Measurements from ENCODE around the gene CS. TPM values are rescaled to one million over a fixed set of nuclear protein-coding genes. Genes with fewer than 3 reads are reported as not detected.

The CS gene
- total and polyA plus RNA-seq, 9 donors: 48.9 to 237 (median 137) TPM

DNA sequence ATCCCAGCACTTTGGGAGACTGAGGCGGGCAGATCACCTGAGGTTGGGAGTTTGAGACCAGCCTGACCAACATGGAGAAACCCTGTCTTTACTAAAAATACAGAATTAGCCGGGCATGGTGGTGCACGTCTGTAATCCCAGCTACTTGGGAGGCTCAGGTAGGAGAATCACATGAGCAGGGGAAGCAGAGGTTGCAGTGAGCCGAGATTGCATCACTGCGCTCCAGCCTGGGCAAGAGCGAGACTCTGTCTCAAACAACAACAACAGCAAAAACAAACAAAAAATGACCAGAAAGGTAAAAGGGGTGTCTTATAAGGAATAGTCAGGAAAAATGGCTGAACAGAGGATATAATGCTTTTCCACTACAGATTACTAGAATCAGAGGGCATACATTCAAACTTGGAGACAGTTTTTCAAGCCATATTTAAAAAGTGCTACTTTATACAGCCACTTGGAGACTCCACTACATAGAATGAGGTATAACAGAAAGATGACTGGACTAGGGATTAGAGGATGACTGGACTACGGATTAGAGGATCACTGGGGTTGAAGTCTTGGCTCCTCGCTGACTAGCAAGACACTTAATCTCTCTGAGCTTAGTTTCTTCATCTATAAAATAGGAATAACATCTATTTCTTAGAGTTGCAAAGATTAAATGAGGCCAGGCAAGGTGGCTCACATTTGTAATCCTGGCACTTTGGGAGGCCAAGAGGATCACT lies 4.9 kb upstream of the CS start:
- H3K9me3 ChIP-seq: no peaks in the 10 kb centered on the region
- intact Hi-C loops (cut with DNase I): no loop called here
- H3K4me3 ChIP-seq: no peak overlapping the region
- peaks cover 6% of the 10 kb centered on the region for H3K4me1 ChIP-seq (ENCODE audit: insufficient read depth)
- no peaks in the 10 kb centered on the region for H3K27me3 ChIP-seq
- WGBS, 3 donors: 88 to 95% (median 89%) methylated on average over 8 of the region's 8 CpGs
- TF ChIP-seq EP300 (IDR thresholded peaks at IDR 0.05) (no peak), POLR2A (IDR thresholded peaks at IDR 0.05) (no peak)
- TF ChIP-seq, protein P1, sequence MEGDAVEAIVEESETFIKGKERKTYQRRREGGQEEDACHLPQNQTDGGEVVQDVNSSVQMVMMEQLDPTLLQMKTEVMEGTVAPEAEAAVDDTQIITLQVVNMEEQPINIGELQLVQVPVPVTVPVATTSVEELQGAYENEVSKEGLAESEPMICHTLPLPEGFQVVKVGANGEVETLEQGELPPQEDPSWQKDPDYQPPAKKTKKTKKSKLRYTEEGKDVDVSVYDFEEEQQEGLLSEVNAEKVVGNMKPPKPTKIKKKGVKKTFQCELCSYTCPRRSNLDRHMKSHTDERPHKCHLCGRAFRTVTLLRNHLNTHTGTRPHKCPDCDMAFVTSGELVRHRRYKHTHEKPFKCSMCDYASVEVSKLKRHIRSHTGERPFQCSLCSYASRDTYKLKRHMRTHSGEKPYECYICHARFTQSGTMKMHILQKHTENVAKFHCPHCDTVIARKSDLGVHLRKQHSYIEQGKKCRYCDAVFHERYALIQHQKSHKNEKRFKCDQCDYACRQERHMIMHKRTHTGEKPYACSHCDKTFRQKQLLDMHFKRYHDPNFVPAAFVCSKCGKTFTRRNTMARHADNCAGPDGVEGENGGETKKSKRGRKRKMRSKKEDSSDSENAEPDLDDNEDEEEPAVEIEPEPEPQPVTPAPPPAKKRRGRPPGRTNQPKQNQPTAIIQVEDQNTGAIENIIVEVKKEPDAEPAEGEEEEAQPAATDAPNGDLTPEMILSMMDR (IDR thresholded peaks at IDR 0.05): no peak
- no peak for DNase-seq
- no peaks in the 10 kb centered on the region for H3K36me3 ChIP-seq
- H3K27ac ChIP-seq: no peak overlapping the region

DNA sequence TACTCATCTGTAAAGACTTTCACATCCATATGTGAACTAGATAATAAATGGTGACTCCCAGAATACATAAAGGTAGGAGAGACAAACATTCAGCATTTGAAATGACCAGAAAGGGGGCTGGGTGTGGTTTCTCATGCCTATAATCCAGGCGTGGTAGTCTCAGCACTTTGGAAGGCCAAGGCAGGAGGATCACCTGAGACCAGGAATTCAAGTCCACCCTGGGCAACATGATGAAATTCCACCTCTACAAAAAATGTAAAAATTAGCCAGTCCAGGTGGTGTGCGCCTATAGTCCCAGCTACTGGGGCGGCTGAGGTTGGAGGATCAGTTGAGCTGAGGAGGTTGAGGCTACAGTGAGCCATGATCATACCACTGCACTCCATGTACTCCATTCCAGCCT lies 4.1 kb upstream of the CS start:
- WGBS, 3 donors: 91 to 95% (median 93%) methylated on average over 3 of the region's 3 CpGs
- Histone ChIP-seq H3K27ac (no peak overlapping the region), H3K9me3 (no peaks in the 10 kb centered on the region), H3K4me1 (ENCODE audit: insufficient read depth) (peaks cover 6% of the 10 kb centered on the region), H3K36me3 (no peaks in the 10 kb centered on the region), H3K27me3 (no peaks in the 10 kb centered on the region), H3K4me3 (no peak overlapping the region)
- intact Hi-C loops (cut with DNase I): no loop called here
- TF ChIP-seq POLR2A (IDR thresholded peaks at IDR 0.05) (no peak), EP300 (IDR thresholded peaks at IDR 0.05) (no peak)
- TF ChIP-seq, protein P1 (IDR thresholded peaks at IDR 0.05): no peak
- no peak for DNase-seq

DNA sequence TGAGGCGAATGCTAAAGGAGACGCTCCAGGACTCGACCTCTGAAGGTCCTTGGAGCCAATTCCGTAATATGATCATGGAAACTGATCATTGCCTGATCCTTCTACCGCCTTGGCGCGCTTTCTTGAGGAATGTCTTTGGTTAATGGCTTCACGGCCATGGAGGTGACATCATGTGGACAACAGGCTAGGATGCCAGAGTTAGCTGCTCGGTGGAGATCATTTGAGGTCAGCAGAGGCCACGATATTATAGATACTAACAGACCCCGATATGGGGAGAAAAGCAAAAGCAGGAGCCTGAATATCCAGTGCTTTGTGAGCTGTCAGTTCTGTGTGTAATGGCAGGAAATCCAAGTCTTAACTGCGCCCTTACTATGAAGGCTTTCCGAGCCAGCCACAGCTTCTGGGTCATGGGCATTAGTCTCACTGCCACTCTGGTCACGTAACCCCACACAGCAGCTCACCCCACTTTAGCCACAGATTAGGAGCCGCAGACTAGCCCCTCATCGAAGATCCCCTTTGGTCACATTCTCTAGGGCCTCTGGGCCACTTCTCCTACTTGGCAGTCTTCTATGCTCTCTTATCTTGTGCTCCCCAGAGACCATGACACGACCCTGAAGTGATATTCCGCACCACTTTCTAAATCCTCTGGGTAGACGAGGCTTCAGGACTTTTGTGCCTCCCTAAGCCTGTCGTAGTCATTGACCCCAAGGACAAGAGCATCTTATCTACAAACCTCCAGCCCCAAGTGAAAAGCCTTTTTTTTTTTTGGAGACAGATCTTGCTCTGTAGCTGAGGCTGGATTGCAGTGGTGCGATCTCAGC lies 724 bp upstream of the CS start:
- Histone ChIP-seq H3K27me3 (no peaks in the 10 kb centered on the region), H3K4me3 (peak overlapping the region; percentile 99), H3K9me3 (no peaks in the 10 kb centered on the region), H3K36me3 (no peaks in the 10 kb centered on the region), H3K27ac (peak overlapping the region; percentile 53 to 89), H3K4me1 (ENCODE audit: insufficient read depth) (peaks cover 13% of the 10 kb centered on the region)
- WGBS, 3 donors: 30 to 33% (median 31%) methylated on average over 21 of the region's 21 CpGs
- TF ChIP-seq EP300 (IDR thresholded peaks at IDR 0.05): no peak
- intact Hi-C loops (cut with DNase I): no loop called here
- peak in 1 of 5 donors; percentile 36 for DNase-seq

DNA sequence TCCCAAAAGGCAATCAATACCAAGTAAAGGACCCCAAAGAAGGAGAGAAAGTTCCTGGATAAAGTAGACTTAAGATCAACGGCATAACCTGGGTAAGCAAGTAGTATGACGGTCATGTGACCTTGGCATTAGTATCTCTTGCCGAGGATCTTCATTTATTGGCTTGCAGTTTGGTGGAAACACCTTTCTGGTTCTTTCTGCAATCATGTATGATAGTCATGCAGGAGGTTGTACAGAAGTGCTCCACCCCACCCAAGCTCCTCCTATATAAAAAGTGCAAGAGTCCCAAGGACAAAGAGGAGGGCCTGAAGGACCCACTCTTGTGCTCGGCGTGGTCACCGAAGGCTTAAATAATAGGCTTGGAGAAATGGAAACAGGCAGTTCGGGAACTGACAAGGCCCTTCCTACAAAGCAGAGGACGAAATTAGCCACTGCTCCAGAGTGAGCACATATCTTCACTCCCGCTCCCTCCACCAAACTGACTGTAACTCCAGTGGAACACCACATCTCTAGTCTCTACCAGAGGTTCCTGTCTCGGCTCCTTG lies 750 bp downstream of the CS start:
- no peak for DNase-seq
- Histone ChIP-seq H3K27me3 (no peaks in the 10 kb centered on the region), H3K9me3 (no peaks in the 10 kb centered on the region), H3K4me3 (peak overlapping the region; percentile 99), H3K4me1 (ENCODE audit: insufficient read depth) (peaks cover 13% of the 10 kb centered on the region), H3K36me3 (no peaks in the 10 kb centered on the region), H3K27ac (peak overlapping the region; percentile 31 to 89)
- TF ChIP-seq POLR2A (IDR thresholded peaks at IDR 0.05) (no peak), EP300 (IDR thresholded peaks at IDR 0.05) (no peak)
- TF ChIP-seq, protein P1 (IDR thresholded peaks at IDR 0.05): no peak
- 0 to 1% (median 1%) methylated on average over 10 of the region's 10 CpGs for WGBS, 3 donors
- intact Hi-C loops (cut with DNase I): loop anchor here in 1 of 4 donors (10.0 kb wide), 2 partner anchors 105 to 165 kb away; partner anchors contain the start of gene SPRYD4
